Cerebellar nuclear complex (tissue), 1 donor: Measurements from ENCODE around the gene SHF.

Source experiments
- DNase-seq, 2 experiments: peaks; one replicate each; lab custom pipeline; 2025; lab: John Stamatoyannopoulos, UW

Gene SHF

GRCh38 chr15:45199136-45199810 lies 11.5 kb upstream of the SHF start:
- peak in 1 of 2 experiments; percentile 32 for DNase-seq

- peak; percentile 59 to 91 for DNase-seq
Measured at GRCh38 chr15:45198337-45199135, 10.8 kb upstream of the SHF start.

DNA sequence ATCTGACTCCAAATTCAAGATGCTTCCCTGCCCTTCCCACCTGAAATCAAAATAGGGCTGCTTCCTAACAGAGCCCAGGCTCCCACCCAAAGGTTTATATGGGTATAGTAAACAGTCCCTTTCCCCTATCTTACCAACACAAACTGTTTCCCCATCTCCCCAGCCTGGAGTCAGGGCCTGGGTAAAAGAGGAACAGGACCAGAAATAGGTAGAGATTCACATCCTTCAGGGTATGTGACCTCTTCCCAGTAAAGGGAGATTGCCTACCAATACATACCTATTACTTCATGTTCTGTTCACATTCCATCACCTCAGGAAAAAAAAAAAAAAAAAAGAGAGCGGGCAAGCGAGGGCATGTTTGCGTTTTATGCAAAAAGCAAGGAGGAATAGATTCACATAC lies 9.7 kb upstream of the SHF start:
- no peak for DNase-seq

GRCh38 chr15:45187578-45187893 lies 230 bp downstream of the SHF start:
- no peak for DNase-seq

DNA sequence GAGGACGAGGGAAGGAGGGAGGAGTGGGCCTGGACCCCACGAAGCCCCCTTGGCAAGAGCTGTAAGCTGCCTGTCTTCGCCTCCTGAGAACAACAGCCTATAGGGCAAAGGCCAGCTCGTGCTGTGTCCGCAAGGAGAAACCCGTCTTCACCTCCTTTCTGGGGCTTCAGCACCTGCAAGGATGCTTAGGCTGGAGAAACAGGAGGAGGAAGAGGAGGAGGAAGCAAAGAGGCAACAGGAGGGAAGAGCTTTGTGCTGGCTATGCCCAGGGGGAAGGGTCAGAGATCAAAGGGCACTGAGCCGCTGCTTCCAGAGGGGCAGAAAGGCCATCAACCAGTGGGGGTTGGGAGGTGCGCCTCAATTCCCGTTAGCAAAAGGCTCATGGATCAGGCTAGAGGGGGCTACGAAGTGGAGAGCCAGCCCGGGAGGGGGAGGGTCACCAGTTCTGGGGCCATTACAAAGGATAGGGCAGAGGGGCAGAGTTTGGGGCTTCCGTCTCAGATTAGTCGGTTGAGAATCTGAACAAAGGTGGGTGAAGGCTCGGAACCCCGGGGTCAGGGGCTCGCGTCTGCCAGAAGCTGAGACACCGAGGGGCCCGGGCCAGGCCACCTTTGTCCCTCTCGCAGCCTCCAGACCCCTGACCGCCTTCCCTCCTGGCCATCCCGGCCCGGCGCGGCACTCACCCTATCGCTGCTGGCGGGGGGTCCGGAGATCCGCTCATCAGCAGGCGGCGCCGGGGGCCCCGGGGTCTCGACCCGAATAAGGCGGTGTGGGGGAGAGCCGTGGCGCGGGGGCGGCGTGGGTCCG lies 792 bp downstream of the SHF start:
- DNase-seq, result no peak

DNA sequence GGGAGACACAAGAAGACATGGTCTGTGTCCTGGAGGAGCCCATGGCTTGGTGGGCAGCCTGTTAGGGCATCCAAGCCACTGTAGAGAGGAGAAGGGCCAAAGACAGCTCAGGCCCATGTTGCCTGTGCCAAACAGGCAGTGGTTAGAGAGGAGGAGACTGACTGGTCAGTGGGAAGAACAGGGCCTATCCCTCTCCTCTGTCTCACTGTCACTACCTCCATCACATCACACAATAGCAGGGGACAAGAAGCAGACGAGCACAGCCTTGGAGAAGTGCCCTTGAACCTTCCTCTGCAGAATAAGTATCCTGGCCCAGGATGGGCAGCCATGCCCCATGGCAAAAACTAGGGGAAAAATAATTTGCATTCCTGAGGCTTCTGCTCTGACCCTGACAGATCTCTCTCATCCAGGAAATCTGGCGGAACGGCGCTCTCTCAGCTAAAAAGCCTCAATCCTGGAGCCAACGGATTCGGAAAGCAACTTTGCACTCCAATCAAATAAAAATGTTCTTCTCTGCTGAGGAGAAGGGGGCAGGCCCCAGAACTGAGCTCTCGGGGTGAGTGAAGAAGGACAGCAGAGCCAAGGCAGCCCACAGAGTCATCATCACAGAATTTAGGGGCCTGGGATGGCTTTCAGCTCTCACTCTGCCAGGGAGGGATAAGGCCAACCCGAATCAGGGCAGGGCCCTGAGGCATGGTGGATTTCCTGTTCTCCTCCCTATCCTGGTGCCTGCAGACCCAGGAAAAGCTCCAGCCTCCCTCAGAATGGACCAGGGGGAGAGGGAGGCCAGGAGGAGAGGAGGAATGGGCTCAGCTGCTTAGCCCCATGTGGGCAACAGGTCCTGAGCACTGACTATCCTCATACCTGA lies 1.6 kb downstream of the SHF start:
- no peak for DNase-seq

DNA sequence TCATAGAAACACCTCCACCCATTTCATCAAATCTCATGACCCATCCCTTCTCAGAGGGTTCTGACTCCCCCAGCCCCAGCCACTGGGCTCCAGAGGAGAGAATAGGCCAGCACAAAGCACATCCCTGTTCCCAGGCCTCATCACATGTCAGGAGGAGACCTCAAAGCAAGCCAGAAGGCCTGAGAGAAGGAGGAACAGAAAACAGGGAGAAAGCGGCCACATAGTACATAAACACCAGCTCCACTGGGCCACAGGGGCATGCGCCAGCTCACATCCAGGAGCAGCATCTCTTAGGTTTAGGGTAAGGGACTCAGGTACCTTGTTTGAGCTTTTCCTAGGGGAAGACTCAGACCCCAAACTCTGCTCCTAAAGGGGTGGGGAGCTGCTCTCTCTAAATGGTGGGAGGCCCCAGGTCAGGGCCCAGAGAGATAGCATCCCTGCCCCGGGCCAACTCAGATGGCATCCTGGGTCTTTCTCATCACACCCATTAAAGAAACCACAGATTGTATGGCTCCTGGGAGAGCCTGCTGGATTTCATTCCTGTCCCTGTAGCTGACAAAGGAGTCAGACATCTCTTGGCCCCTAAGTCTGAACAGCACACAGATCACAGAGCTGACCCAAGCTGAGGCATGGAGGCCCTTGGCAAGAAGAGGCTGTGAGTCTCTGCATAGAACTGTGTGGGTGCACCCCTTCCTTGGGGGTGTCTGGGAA lies 2.5 kb downstream of the SHF start:
- no peak for DNase-seq

GRCh38 chr15:45184562-45185041 lies 3.2 kb downstream of the SHF start:
- DNase-seq, result peak; percentile 77 to 83

DNA sequence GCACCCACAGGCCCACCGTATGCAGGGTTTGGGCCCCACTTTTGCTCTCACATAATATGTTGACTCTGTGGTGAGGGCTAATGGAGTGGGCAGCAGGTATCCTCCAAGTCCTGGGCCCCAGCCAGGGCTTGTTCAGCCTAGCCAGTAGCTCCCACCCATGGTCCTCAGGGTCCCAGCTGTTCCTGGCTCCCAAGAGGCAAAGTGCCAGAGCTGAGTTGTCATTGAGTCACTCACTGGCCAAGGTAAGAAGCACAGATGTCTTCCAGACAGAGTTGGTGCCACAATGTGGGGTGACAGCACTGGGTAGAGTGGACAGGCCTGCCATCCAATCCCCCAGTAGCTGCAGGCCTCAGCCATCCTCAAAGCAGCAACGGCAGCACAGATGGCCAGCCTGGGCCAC lies 4.3 kb downstream of the SHF start:
- no peak for DNase-seq

GRCh38 chr15:45182996-45183395 lies 4.8 kb downstream of the SHF start:
- no peak for DNase-seq

DNA sequence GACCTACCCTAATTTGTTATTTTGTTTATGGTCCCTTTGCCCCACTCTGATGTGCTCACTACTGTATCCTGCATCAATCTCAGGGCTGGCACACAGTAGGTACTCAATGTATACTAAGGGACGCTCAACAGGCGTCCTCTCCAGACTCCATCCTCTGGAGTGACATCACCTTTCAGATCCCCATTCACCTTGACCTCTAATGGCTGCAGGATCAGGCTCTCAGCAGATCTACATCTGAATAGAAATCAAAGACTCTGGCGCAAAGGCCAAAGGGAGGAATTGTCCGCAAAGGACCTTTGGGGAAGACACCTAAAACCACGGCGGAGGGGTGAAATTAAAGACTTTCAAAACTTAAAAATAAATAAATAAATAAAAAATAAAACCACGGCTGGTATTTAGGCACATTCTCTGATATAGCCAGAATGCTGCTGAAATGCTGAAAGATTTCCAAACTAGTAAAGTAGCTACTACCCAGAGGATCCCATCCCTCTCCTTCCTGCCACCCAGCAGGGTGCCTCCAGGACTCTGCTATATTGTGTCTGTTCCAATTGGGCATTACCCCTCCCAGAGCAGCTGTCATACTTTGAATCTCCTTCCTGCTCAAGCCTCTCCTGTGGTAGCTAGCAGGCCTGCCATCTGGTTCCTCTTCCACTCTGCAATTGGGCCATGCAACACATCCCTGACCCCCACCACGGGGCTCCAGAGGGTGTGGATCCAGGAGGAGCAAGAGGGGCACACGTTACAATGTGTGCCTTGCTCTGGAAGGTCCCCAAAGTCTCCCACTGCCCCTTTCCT lies 6.1 kb downstream of the SHF start:
- peak; percentile 65 to 79 for DNase-seq

- DNase-seq, result no peak
Measured at GRCh38 chr15:45180648-45181436, 6.9 kb downstream of the SHF start.

GRCh38 chr15:45180201-45180600 lies 7.6 kb downstream of the SHF start:
- DNase-seq, result no peak

DNA sequence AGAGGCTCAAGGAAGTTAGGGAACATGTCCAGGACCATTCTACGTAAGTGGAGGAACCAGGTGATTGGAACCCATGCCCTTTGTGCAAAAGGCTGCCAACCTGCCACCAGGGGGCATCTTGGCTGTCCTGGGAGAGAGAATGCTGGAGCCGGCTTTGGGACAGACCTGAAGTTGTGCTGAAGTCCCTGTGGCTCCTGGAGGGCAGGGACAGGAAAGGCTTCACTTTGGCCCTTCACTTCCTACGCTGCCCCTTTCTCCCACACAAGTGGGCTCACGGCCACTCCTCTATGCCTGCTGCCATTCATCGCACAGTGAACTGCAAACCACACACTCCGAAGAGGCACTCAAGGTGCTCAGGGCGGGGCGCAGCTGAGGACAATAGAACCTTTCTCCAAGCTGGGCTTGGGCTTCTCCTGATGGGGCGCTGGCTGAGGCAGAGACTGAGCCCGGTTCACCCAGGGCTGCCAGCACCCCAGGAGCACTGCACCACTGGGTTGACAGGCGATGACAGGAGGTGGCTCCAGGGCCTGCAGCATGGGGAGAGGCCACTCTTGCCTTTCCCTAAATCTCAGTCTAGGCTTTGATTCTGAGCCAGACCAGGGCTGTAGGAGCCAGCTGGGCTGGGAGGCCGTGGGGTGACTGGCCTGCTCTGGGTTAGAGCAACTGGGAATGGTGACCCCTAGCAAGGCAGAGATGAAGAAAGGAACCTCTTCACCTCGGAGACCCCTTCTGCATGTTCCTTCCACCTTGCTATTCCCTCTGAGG lies 8.4 kb downstream of the SHF start:
- no peak for DNase-seq

- DNase-seq, result no peak
Measured at GRCh38 chr15:45177285-45177684, 10.5 kb downstream of the SHF start.

DNA sequence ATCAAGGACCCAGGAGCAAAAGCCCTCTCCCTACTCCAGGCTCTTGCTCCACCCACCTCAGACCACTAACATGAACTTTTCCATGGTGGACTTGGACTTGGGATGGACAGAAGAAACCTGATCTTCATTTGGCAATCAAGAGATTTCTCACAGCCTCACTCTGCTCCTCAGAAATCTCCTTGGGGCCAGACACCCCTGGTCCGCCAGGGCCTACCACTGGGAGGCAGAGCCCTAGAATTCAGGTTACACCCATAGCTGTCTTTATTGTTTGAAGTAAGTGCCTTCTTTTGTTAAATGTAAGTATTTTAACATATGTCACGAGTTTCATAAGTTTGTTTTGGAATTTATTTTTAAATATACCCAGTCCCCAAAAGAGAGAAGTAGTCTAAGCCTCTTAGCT lies 13.2 kb downstream of the SHF start:
- DNase-seq, result no peak

DNA sequence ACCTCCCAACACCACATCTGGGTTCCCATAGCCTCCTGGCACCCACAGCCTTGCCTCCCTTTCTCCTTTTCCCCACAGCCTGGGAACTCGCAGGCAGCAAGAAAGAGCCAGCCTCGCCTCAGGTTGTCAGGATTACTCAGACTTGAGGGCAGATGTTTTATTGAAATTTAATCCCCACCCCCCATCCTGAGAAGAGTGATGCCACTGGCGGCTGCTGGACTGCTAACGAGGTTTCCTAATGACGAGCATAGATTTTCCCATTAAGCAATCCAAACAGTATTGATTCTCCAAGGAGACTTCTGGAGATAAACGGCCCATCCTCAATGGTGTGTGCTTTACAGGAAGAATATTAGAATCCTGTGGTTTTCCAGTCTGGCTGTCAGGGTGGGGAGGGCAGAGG lies 13.7 kb downstream of the SHF start:
- DNase-seq, result no peak

DNA sequence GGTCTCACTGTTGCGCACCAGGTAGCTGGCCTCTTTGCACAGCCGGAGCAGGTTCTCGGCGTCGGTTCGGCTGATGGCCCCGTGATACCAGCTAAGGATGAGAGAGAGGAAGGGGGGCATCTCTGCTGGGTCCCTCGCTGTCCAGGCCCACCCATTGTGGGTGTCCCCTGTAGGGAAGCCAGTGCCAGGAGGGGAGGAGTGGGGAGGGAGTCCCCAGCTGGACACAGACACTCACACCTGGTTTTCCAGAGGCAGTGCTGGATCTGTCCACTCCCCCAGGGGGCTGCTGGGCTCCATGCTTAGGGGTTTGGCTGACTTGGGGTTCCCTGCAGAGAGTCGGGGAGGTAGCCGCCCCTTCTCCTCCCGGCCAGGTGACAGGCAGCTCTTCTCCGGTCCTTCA lies 15.9 kb downstream of the SHF start:
- DNase-seq, result no peak
